HepG2 (cell line): ENCODE data around the gene PREX1. TPM values are rescaled to one million over a fixed set of nuclear protein-coding genes. Genes with fewer than 3 reads are reported as not detected.

ENCODE experiments used
- ATF7-NPFF ChIP-seq: sonication (generic); formaldehyde crosslinking; IDR thresholded peaks from 2 replicates; pipeline ENCODE4 v1.8.1; 2023; ENCODE audit warnings: mild to moderate bottlenecking, low read depth, missing genetic modification reagents, moderate library complexity
- CBFB ChIP-seq: sonication (generic); formaldehyde crosslinking; IDR thresholded peaks from 2 replicates; pipeline ENCODE4 v1.4.0; 2020; ENCODE audit warnings: missing genetic modification reagents
- CBX1 ChIP-seq: IDR thresholded peaks from one replicate; pipeline ENCODE4 v1.6.1; 2016; ENCODE audit warnings: antibody characterized with exemption, low read depth
- CENPX ChIP-seq: sonication (generic); formaldehyde crosslinking; IDR thresholded peaks from 2 replicates; pipeline ENCODE4 v1.9.0; 2021; ENCODE audit warnings: mild to moderate bottlenecking, missing genetic modification reagents, moderate library complexity
- CHD4 ChIP-seq: fragments of 200-600 bp; sonication (generic); IDR thresholded peaks from 2 replicates; pipeline ENCODE4 v1.7.0; 2017; ENCODE audit warnings: mild to moderate bottlenecking, low read length, borderline replicate concordance
- E2F2 ChIP-seq: sonication (generic); formaldehyde crosslinking; IDR thresholded peaks from 2 replicates; pipeline ENCODE4 v1.4.0; 2020; ENCODE audit warnings: missing genetic modification reagents, borderline replicate concordance
- ELF4 ChIP-seq: sonication (generic); formaldehyde crosslinking; IDR thresholded peaks from 2 replicates; pipeline ENCODE4 v1.5.0; 2020; ENCODE audit warnings: missing genetic modification reagents, mild to moderate bottlenecking, moderate library complexity, borderline replicate concordance
- FOSL1 ChIP-seq: sonication (generic); formaldehyde crosslinking; IDR thresholded peaks from 2 replicates; pipeline ENCODE4 v1.9.0; 2021; ENCODE audit warnings: missing genetic modification reagents, borderline replicate concordance
- FOXA1 ChIP-seq, 2 experiments: fragments of 450-650 bp in 1 of 2; sonication (generic) in 1 of 2; formaldehyde crosslinking in 1 of 2; IDR thresholded peaks; 2 replicates each; pipeline versions ENCODE4 v1.4.0 to v1.6.1; 2016 to 2020; ENCODE audit warnings: missing genetic modification reagents in 1 of 2
- GFI1 ChIP-seq: sonication (generic); formaldehyde crosslinking; IDR thresholded peaks from 2 replicates; pipeline ENCODE4 v1.5.0; 2020; ENCODE audit warnings: missing genetic modification reagents, mild to moderate bottlenecking, borderline replicate concordance
- HNRNPL ChIP-seq: fragments of 200-400 bp; formaldehyde crosslinking; IDR thresholded peaks from 2 replicates; pipeline ENCODE4 v1.6.1; 2017; ENCODE audit warnings: mild to moderate bottlenecking, low read depth, low read length
- JUN ChIP-seq: sonication (generic); formaldehyde crosslinking; IDR thresholded peaks from 2 replicates; pipeline ENCODE4 v1.4.0; 2020; ENCODE audit warnings: mild to moderate bottlenecking, missing genetic modification reagents
- KAT7 ChIP-seq: IDR thresholded peaks from 2 replicates; pipeline ENCODE4 v1.6.1; 2018; ENCODE audit warnings: borderline replicate concordance, missing compliant biosample characterization
- KMT2A ChIP-seq: sonication (generic); formaldehyde crosslinking; IDR thresholded peaks from 2 replicates; pipeline ENCODE4 v1.4.0; 2020; ENCODE audit warnings: missing genetic modification reagents
- MBNL3 ChIP-seq: fragments of 250-450 bp; sonication (Bioruptor Pico); conservative IDR thresholded peaks from 2 replicates; pipeline ENCODE4 v1.8.0; 2022; ENCODE audit warnings: mild to moderate bottlenecking, inconsistent platforms
- MLXIP ChIP-seq: sonication (generic); formaldehyde crosslinking; IDR thresholded peaks from 2 replicates; pipeline ENCODE4 v1.9.0; 2021; ENCODE audit warnings: missing genetic modification reagents, borderline replicate concordance
- NFRKB ChIP-seq: fragments of 450-650 bp; IDR thresholded peaks from 2 replicates; pipeline ENCODE4 v1.6.1; 2017
- NKX3-1 ChIP-seq: sonication (generic); formaldehyde crosslinking; IDR thresholded peaks from 2 replicates; pipeline ENCODE4 v1.5.0; 2020; ENCODE audit warnings: missing genetic modification reagents
- NR2C2 ChIP-seq: sonication (generic); formaldehyde crosslinking; IDR thresholded peaks from 2 replicates; pipeline ENCODE4 v1.4.0; 2020; ENCODE audit warnings: missing genetic modification reagents, mild to moderate bottlenecking, moderate library complexity, borderline replicate concordance
- PAX8 ChIP-seq: sonication (generic); formaldehyde crosslinking; IDR thresholded peaks from 2 replicates; pipeline ENCODE4 v1.8.0; 2022; ENCODE audit warnings: mild to moderate bottlenecking, missing genetic modification reagents, borderline replicate concordance
- STAG1 ChIP-seq: sonication (generic); formaldehyde crosslinking; IDR thresholded peaks from 2 replicates; pipeline ENCODE4 v1.4.0; 2020; ENCODE audit warnings: missing genetic modification reagents
- ZKSCAN5 ChIP-seq: sonication (generic); formaldehyde crosslinking; IDR thresholded peaks from 2 replicates; pipeline ENCODE4 v1.5.1; 2020; ENCODE audit warnings: mild to moderate bottlenecking, missing genetic modification reagents
- ZNF205 ChIP-seq: IDR thresholded peaks from 2 replicates; pipeline ENCODE4 v1.6.1; 2018; ENCODE audit warnings: missing biosample characterization, missing genetic modification reagents
- ZNF235 ChIP-seq: sonication (generic); formaldehyde crosslinking; IDR thresholded peaks from 2 replicates; pipeline ENCODE4 v1.8.1; 2023; ENCODE audit warnings: mild to moderate bottlenecking, missing genetic modification reagents, borderline replicate concordance
- ZNF24 ChIP-seq: fragments of 450-650 bp; IDR thresholded peaks from 2 replicates; pipeline ENCODE4 v1.6.1; 2017; ENCODE audit warnings: antibody characterized with exemption, mild to moderate bottlenecking
- ZNF251 ChIP-seq: sonication (generic); formaldehyde crosslinking; IDR thresholded peaks from 2 replicates; pipeline ENCODE4 v1.9.0; 2021; ENCODE audit warnings: mild to moderate bottlenecking, missing genetic modification reagents
- ZNF547 ChIP-seq: sonication (generic); formaldehyde crosslinking; IDR thresholded peaks from 2 replicates; pipeline ENCODE4 v1.5.1; 2020; ENCODE audit warnings: mild to moderate bottlenecking, missing genetic modification reagents
- ZNF598 ChIP-seq: sonication (generic); formaldehyde crosslinking; IDR thresholded peaks from 2 replicates; pipeline ENCODE4 v1.5.1; 2020; ENCODE audit warnings: mild to moderate bottlenecking, missing genetic modification reagents, borderline replicate concordance
- ZNF7 ChIP-seq: IDR thresholded peaks from 2 replicates; pipeline ENCODE4 v1.6.1; 2016; ENCODE audit warnings: missing biosample characterization, missing genetic modification reagents
- ZSCAN22 ChIP-seq: sonication (generic); formaldehyde crosslinking; IDR thresholded peaks from 2 replicates; pipeline ENCODE4 v1.4.0; 2020; ENCODE audit warnings: mild to moderate bottlenecking, missing genetic modification reagents
- polyA plus RNA-seq, 8 experiments: library from polyadenylated mRNA; depleted of rRNA in 3 of 8; stranded (reverse) in 7 of 8; unstranded in 1 of 8; fragments of >200 nt; fragmentation: Illumina TruSeq in 4 of 8; extraction: Trizol in 4 of 8; gene quantifications; 2 replicates each; pipeline versions ENCODE4 v1.2.1 to v1.2.3, GENCODE V29; 2011 to 2016; ENCODE audit warnings: low read depth in 4 of 8, missing spikeins in 1 of 8, mixed read lengths in 1 of 8; ENCODE audit not compliant: insufficient read depth in 1 of 8
- total RNA-seq, 5 experiments: library from RNA; depleted of rRNA; stranded (reverse); fragments of >200 nt; fragmentation: Illumina TruSeq; extraction: Trizol; gene quantifications; 2 replicates each; pipeline ENCODE4 v1.2.3, GENCODE V29; 2016; ENCODE audit warnings: low read depth in 1 of 5

Gene PREX1
- total and polyA plus RNA-seq, 2 of the 13 experiments (the other 11 are each of a cell fraction or from before 2014, with no cell fraction given): 0.02 to 0.04 TPM

DNA sequence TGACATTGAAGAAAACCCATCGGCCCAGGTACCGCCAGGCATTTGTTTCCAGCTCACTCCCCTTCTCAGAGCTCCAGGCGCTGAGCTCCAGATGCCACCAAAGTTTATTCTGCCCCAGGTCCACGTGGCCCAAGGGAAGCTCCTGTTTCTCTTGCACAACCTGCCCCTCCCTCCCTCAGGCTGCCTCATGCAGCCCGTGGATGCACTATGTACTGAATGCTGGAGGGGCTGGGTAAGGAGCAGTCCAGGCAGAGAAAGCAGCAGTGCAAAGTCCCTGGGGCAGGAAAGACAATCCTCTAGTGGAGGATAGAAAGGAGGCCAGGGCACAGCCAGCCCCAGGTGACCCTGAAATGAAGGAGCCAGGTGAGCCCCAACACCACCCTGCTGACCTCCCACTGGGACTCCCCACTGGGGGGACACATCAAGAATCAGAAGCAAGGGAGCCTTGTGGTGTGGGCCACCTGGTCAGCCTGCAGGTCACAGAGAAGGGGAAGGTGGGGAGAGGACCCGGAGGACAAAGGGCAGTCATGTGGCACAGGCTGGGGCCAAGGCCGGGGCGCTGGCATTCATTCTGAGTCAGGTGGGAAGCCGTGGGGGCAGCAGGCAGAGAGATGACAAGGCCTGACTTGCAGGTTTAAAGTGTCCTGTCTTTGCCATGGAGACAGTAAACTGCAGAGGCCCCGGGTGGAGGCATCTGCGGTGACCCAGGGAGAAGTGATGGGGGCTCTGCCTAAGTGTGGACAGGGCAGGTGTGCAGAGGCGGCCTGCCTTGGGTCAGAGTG lies 230.1 kb downstream of the PREX1 start (continued):
- TF ChIP-seq NKX3-1 (CRISPR knock-in tag) (no peak), ZKSCAN5 (no peak), ZNF547 (CRISPR knock-in tag) (no peak), ZNF251 (CRISPR knock-in tag) (no peak), KAT7 (no peak), ATF7-NPFF (CRISPR knock-in tag) (no peak), FOXA1 (IDR thresholded peaks at IDR 0.05) (no peak), FOXA1 (CRISPR knock-in tag; IDR thresholded peaks at IDR 0.05) (peak; percentile 40; the same call in 1 of the 2 replicates), CENPX (CRISPR knock-in tag) (no peak), KMT2A (no peak), MLXIP (no peak), ZNF235 (CRISPR knock-in tag) (no peak), JUN (CRISPR knock-in tag) (no peak), CBX1 (no peak), ZNF24 (no peak), ZNF598 (CRISPR knock-in tag) (no peak), NFRKB (no peak), ZSCAN22 (CRISPR knock-in tag) (no peak), E2F2 (CRISPR knock-in tag) (no peak), CHD4 (peak; percentile 88), MBNL3 (CRISPR knock-in tag) (no peak), STAG1 (CRISPR knock-in tag) (0 out of 2 replicates have a peak, but pooled peaks have one; percentile 12), GFI1 (no peak), HNRNPL (no peak), CBFB (CRISPR knock-in tag) (no peak), ZNF205 (no peak), FOSL1 (CRISPR knock-in tag) (no peak), ELF4 (no peak), PAX8 (CRISPR knock-in tag) (no peak), NR2C2 (CRISPR knock-in tag) (no peak), ZNF7 (CRISPR knock-in tag) (no peak)
